Suprapubic skin (tissue), 4 donors: ENCODE measurements around the gene PDE5A.

ENCODE experiments used
- CTCF ChIP-seq, 2 donors: fragments of 200-600 bp in 1 of 2; fragments of 450-650 bp in 1 of 2; sonication (generic) in 1 of 2; IDR thresholded peaks; one replicate each; pipeline ENCODE4 v1.5.1; 2016 to 2019; ENCODE audit warnings: antibody characterized with exemption in 2 of 2, mild to moderate bottlenecking in 1 of 2, moderate library complexity in 1 of 2
- POLR2A ChIP-seq, 2 donors: fragments of 450-650 bp; IDR thresholded peaks; one replicate each; pipeline ENCODE4 v1.6.1; 2017; ENCODE audit warnings: antibody characterized with exemption in 2 of 2, mild to moderate bottlenecking in 2 of 2, moderate library complexity in 2 of 2
- POLR2AphosphoS5 ChIP-seq, 3 donors: sonication (generic); formaldehyde crosslinking; IDR thresholded peaks; one replicate each; pipeline ENCODE4 v1.6.1; 2017; ENCODE audit warnings: antibody characterized with exemption in 3 of 3

GRCh38 chr4:119659576-119659975 is 31.0 kb upstream of the PDE5A start:
- TF ChIP-seq CTCF (IDR thresholded peaks at IDR 0.05) = no peak
- TF ChIP-seq POLR2AphosphoS5 (IDR thresholded peaks at IDR 0.05) = no peak
- no peak for TF ChIP-seq POLR2A (IDR thresholded peaks at IDR 0.05)
